CD4-positive, alpha-beta T cell (primary cell): ENCODE results near the gene SFTPD. TPM values are rescaled to one million over a fixed set of nuclear protein-coding genes. Genes with fewer than 3 reads are reported as not detected.

Experiments used
- ATAC-seq: fragments of 200-7000 bp; cut with Tn5 transposase; one replicate; pipeline ENCODE4 v1.10.0; 2022; ENCODE audit warnings: mild to moderate bottlenecking; ENCODE audit not compliant: poor library complexity
- CTCF ChIA-PET: fragments of 350-600 bp; sonication (Branson Sonifier 250); formaldehyde crosslinking; loops from one replicate; lab custom pipeline; 2021; ENCODE audit warnings: antibody characterized with exemption, inconsistent platforms; lab: Charles Lee
- POLR2A ChIA-PET: fragments of 350-600 bp; sonication (Branson Sonifier 250); formaldehyde crosslinking; loops from one replicate; lab custom pipeline; 2021; ENCODE audit warnings: antibody characterized with exemption, inconsistent platforms; lab: Charles Lee
- DNase-seq, 14 experiments: peaks; one replicate each; pipeline ENCODE4 v3.0.0-alpha.2; 2013 to 2020; ENCODE audit warnings: mixed read lengths in 2 of 14
- H3K27ac ChIP-seq, 2 donors: one replicate each; pipeline versions ENCODE4 v1.5.1 to v1.7.0; 2013; ENCODE audit warnings: low read length in 2 of 2, low read depth in 1 of 2, mild to moderate bottlenecking in 1 of 2
- H3K27me3 ChIP-seq, 2 experiments: 1 replicate in 1 of 2; 2 replicates in 1 of 2; pipeline versions ENCODE4 v1.6.1 to v1.7.0; 2013; ENCODE audit warnings: low read length in 2 of 2, control low read depth in 1 of 2, mild to moderate bottlenecking in 1 of 2, moderate library complexity in 1 of 2; ENCODE audit not compliant: insufficient read depth in 2 of 2, control insufficient read depth in 1 of 2
- H3K36me3 ChIP-seq: one replicate; pipeline ENCODE4 v1.6.1; 2013; ENCODE audit warnings: low read length, control low read depth; ENCODE audit not compliant: insufficient read depth
- H3K4me1 ChIP-seq: one replicate; pipeline ENCODE4 v1.6.1; 2013; ENCODE audit warnings: low read length, control low read depth; ENCODE audit not compliant: insufficient read depth
- H3K4me3 ChIP-seq: one replicate; pipeline ENCODE4 v1.5.1; 2013; ENCODE audit warnings: mild to moderate bottlenecking, low read length, moderate library complexity
- H3K9me3 ChIP-seq, 2 experiments: 1 replicate in 1 of 2; 2 replicates in 1 of 2; pipeline versions ENCODE4 v1.6.1 to v1.7.0; 2013; ENCODE audit warnings: low read length in 2 of 2, mild to moderate bottlenecking in 2 of 2, control low read depth in 1 of 2, moderate library complexity in 1 of 2; ENCODE audit not compliant: control insufficient read depth in 1 of 2, insufficient read depth in 1 of 2
- H3K27ac Mint-ChIP-seq: one replicate; pipeline ENCODE4 v1.8.0; 2020; ENCODE audit warnings: mixed read lengths
- H3K27me3 Mint-ChIP-seq: one replicate; pipeline ENCODE4 v1.8.0; 2021; ENCODE audit warnings: mixed read lengths
- H3K36me3 Mint-ChIP-seq: one replicate; pipeline ENCODE4 v1.8.0; 2021; ENCODE audit warnings: low read depth, mixed read lengths
- H3K4me1 Mint-ChIP-seq: one replicate; pipeline ENCODE4 v1.8.0; 2021; ENCODE audit warnings: low read depth, mixed read lengths
- H3K4me3 Mint-ChIP-seq: one replicate; pipeline ENCODE4 v1.8.0; 2020; ENCODE audit warnings: mild to moderate bottlenecking, mixed read lengths
- H3K9me3 Mint-ChIP-seq: one replicate; pipeline ENCODE4 v1.8.0; 2020; ENCODE audit warnings: mixed read lengths
- intact Hi-C, 2 experiments: fragments of 100-400 bp; cut with DNase I in 1 of 2; cut with micrococcal nuclease in 1 of 2; formaldehyde crosslinking; loops; one replicate each; pipeline versions ENCODE4 v1.15.1 to v1.9.0; 2023 to 2025; cut with DNase I, micrococcal nuclease
- total RNA-seq, 174 experiments: library from RNA in 2 of 174; stranded (reverse) in 2 of 174; gene quantifications; one replicate each; pipeline ENCODE4 v1.2.3 and lab custom pipeline; 2021 to 2026
- TF ChIP-seq, protein P1 (sequence below): fragments of 200-600 bp; IDR thresholded peaks from one replicate; pipeline ENCODE4 v1.8.0; 2022; ENCODE audit warnings: antibody characterized with exemption, mild to moderate bottlenecking

SFTPD gene
- total RNA-seq, 2 experiments from 2014 or later: not detected

DNA sequence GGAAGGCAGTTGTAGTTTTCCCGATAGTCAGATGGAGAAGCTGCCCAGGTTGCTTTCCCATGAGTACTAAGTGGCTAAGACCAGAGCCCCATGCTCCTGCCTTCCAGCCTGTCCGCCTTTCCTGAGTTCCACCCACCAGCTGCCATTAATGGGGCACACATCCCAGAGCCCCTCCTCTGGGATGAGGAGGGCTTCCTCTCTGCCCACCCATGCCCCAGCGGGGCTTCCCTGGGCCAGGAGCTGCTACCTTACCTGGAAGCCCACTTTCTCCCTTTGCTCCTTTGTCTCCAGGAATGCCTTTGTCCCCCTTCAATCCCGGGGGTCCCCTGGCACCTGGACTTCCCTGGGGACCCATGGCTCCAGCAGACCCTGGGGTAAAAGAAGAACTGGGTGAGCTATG, 7.8 kb downstream of the SFTPD start:
- Mint-ChIP-seq H3K4me3 (no peak overlapping the region), H3K27me3 (no peaks in the 10 kb centered on the region), H3K9me3 (no peaks in the 10 kb centered on the region), H3K27ac (no peak overlapping the region), H3K36me3 (no peaks in the 10 kb centered on the region), H3K4me1 (peaks cover 11% of the 10 kb centered on the region)
- ATAC-seq: no peak
- no peaks in the 10 kb centered on the region for H3K36me3 ChIP-seq
- peaks cover 6% of the 10 kb centered on the region for H3K4me1 ChIP-seq
- ChIA-PET CTCF (no interaction called here), POLR2A (no interaction called here)
- TF ChIP-seq, protein P1, sequence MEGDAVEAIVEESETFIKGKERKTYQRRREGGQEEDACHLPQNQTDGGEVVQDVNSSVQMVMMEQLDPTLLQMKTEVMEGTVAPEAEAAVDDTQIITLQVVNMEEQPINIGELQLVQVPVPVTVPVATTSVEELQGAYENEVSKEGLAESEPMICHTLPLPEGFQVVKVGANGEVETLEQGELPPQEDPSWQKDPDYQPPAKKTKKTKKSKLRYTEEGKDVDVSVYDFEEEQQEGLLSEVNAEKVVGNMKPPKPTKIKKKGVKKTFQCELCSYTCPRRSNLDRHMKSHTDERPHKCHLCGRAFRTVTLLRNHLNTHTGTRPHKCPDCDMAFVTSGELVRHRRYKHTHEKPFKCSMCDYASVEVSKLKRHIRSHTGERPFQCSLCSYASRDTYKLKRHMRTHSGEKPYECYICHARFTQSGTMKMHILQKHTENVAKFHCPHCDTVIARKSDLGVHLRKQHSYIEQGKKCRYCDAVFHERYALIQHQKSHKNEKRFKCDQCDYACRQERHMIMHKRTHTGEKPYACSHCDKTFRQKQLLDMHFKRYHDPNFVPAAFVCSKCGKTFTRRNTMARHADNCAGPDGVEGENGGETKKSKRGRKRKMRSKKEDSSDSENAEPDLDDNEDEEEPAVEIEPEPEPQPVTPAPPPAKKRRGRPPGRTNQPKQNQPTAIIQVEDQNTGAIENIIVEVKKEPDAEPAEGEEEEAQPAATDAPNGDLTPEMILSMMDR: no peak
- H3K27me3 ChIP-seq: no peaks in the 10 kb centered on the region
- no peak overlapping the region for H3K27ac ChIP-seq
- no peak for DNase-seq
- no peaks in the 10 kb centered on the region for H3K9me3 ChIP-seq
- no peak overlapping the region for H3K4me3 ChIP-seq
- intact Hi-C loops: no loop called here

DNA sequence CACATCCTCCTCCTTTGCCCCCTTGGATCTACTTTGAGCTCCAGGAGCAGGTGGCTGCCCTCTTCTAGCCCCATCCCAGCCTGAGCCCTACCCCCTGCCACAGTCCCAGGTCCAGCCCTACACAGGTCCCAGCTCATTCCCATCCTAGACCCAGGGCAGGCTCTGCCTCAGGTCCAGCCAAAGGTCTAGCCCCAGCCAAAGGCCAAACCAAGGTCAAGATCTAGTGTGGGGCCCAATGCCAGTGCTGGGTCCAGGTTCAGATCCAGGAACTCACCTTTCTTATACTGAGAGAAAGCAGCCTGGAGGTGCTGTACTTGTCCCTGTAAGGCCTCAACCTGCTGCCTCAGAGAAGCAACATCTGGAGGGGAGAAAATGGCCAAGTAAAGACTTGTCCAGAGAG, 8.5 kb downstream of the SFTPD start:
- no peak overlapping the region for H3K4me3 Mint-ChIP-seq
- H3K27ac ChIP-seq: no peak overlapping the region

DNA sequence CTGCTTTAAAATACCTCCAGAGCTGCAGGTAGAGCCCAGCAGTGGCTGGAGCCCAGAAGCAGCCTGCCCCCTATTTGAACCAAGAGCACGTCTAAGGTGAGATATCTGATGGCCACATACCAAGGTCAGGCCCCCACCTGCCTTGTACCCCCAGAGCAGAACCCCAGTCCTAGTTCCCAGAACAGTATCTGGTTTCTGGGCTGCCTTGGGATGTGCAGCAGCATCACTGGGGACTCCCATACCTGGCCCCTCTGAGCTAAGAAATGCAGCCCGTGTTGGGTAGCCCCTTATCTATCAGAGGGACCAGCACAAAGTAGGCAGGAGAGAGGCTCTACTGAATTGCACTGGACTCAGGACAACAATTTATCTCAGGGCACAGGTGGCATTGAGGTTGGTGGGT, 8.9 kb downstream of the SFTPD start:
- DNase-seq (no peak), ATAC-seq (no peak)
- Mint-ChIP-seq H3K4me3 (no peak overlapping the region), H3K9me3 (no peaks in the 10 kb centered on the region), H3K36me3 (no peaks in the 10 kb centered on the region), H3K27me3 (peaks cover 6% of the 10 kb centered on the region), H3K27ac (no peak overlapping the region), H3K4me1 (peaks cover 11% of the 10 kb centered on the region)
- CTCF ChIA-PET: no interaction called here
- H3K4me1 ChIP-seq: peaks cover 6% of the 10 kb centered on the region
- no peaks in the 10 kb centered on the region for H3K9me3 ChIP-seq
- no peak overlapping the region for H3K4me3 ChIP-seq
- no peak overlapping the region for H3K27ac ChIP-seq
- intact Hi-C loops: no loop called here
- TF ChIP-seq, protein P1: no peak
- POLR2A ChIA-PET: no interaction called here
- H3K36me3 ChIP-seq: no peaks in the 10 kb centered on the region
- H3K27me3 ChIP-seq: no peaks in the 10 kb centered on the region

More for the DNA sequence above, 8.5 kb downstream of the SFTPD start:
- peaks cover 6% of the 10 kb centered on the region for H3K4me1 ChIP-seq
- no peaks in the 10 kb centered on the region for H3K9me3 Mint-ChIP-seq
- TF ChIP-seq, protein P1: no peak
- no peak overlapping the region for H3K27ac Mint-ChIP-seq
- no peaks in the 10 kb centered on the region for H3K36me3 Mint-ChIP-seq
- no peaks in the 10 kb centered on the region for H3K27me3 ChIP-seq
- CTCF ChIA-PET: no interaction called here
- H3K9me3 ChIP-seq: no peaks in the 10 kb centered on the region
- H3K4me1 Mint-ChIP-seq: peaks cover 11% of the 10 kb centered on the region
- intact Hi-C loops: no loop called here
- no peak overlapping the region for H3K4me3 ChIP-seq
- no peak for ATAC-seq
- POLR2A ChIA-PET: no interaction called here
- no peaks in the 10 kb centered on the region for H3K36me3 ChIP-seq
- H3K27me3 Mint-ChIP-seq: peaks cover 2% of the 10 kb centered on the region
- no peak for DNase-seq
